ENCODE data around the gene MST1R. TPM values are rescaled to one million over a fixed set of nuclear protein-coding genes. Genes with fewer than 3 reads are reported as not detected.

MST1R gene
- total and polyA plus RNA-seq, 2 donors (not counting 3 experiments of a cell fraction or from before 2014, with no cell fraction given) = 0.93 to 2.4 TPM

DNA sequence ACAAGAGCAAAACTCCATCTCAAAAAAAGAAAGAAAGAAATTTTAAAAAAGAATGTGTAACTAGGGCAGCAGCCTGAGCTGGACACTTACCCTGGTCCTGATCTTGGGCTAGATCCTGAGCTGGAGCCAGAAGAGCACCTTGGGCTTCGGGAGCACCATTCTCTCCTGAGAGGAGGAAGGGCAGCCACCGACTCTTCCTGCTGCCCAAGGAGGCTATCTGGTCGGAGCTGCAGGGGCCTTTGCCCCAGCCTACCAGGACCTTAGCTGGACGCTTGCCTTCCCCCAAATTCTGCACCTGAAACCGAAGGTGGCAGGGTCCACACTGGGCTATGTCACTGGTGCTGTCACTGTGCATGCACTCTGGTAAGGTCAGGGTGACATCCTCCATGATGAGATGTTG, 27.1 kb downstream of the MST1R start:
- intact Hi-C loops (cut with micrococcal nuclease) (no loop called here), dilution Hi-C loops (cut with MboI; ENCODE audit: extremely low pct_ligation_motif_present, low sequenced_read_pairs) (no loop called here)
- no peak for TF ChIP-seq JUN (IDR thresholded peaks at IDR 0.05; ENCODE audit: borderline replicate concordance, insufficient read depth, insufficient read length, low read depth)
- TF ChIP-seq, protein P1, sequence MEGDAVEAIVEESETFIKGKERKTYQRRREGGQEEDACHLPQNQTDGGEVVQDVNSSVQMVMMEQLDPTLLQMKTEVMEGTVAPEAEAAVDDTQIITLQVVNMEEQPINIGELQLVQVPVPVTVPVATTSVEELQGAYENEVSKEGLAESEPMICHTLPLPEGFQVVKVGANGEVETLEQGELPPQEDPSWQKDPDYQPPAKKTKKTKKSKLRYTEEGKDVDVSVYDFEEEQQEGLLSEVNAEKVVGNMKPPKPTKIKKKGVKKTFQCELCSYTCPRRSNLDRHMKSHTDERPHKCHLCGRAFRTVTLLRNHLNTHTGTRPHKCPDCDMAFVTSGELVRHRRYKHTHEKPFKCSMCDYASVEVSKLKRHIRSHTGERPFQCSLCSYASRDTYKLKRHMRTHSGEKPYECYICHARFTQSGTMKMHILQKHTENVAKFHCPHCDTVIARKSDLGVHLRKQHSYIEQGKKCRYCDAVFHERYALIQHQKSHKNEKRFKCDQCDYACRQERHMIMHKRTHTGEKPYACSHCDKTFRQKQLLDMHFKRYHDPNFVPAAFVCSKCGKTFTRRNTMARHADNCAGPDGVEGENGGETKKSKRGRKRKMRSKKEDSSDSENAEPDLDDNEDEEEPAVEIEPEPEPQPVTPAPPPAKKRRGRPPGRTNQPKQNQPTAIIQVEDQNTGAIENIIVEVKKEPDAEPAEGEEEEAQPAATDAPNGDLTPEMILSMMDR (IDR thresholded peaks at IDR 0.05; ENCODE audit: extremely low read depth in 1 of 2, insufficient read depth in 1 of 2, low read depth in 1 of 2, low read length in 2 of 2) = no peak
- TF ChIP-seq MYC (IDR thresholded peaks at IDR 0.05; ENCODE audit: low read depth, low read length) = no peak
- TF ChIP-seq, protein P2, sequence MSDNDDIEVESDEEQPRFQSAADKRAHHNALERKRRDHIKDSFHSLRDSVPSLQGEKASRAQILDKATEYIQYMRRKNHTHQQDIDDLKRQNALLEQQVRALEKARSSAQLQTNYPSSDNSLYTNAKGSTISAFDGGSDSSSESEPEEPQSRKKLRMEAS (IDR thresholded peaks at IDR 0.05; ENCODE audit: insufficient read depth, insufficient read length) = no peak
- TF ChIP-seq POLR2A (IDR thresholded peaks at IDR 0.05; ENCODE audit: low read depth, low read length) = no peak
- no peak for TF ChIP-seq GATA2 (IDR thresholded peaks at IDR 0.05; ENCODE audit: insufficient read depth, insufficient read length, low read depth, low read length)
- TF ChIP-seq EZH2 (IDR thresholded peaks at IDR 0.05; ENCODE audit: borderline replicate concordance, low read depth, low read length, severe bottlenecking) = no peak
- no peak for TF ChIP-seq FOS (IDR thresholded peaks at IDR 0.05; ENCODE audit: borderline replicate concordance, insufficient read depth, low read length)
- no peak for TF ChIP-seq POLR2AphosphoS5 (IDR thresholded peaks at IDR 0.05; ENCODE audit: insufficient read depth, low read depth, low read length)
- BruUV-seq (replicated peaks) = no TSS peak
- CTCF ChIA-PET = interaction anchor here (2.3 kb wide), 1 partner anchor 9 kb away, joined by 6 read pairs; no protein-coding TSS in a partner anchor
- Histone ChIP-seq H4K20me1 (replicated peaks; ENCODE audit: control insufficient read depth, extremely low read depth, insufficient read depth, low read length) (no peaks in the 10 kb centered on the region), H3K9me1 (replicated peaks; ENCODE audit: control insufficient read depth, extremely low read depth, insufficient read depth, low read length) (no peaks in the 10 kb centered on the region), H3K27ac (ENCODE audit: insufficient read depth, low read depth, low read length) (no peak overlapping the region), H3K79me2 (ENCODE audit: control insufficient read depth, insufficient read depth, low read length) (no peaks in the 10 kb centered on the region), H2AFZ (ENCODE audit: low read depth, low read length) (no peak overlapping the region), H3K27me3 (ENCODE audit: control insufficient read depth in 2 of 2, insufficient read depth in 2 of 2, low read length in 2 of 2) (no peaks in the 10 kb centered on the region), H3K4me3 (replicated peaks in 1 of 3; ENCODE audit: insufficient read depth in 1 of 3, low read depth in 1 of 3, low read length in 3 of 3) (no peak overlapping the region), H3K9me3 (replicated peaks; ENCODE audit: control insufficient read depth, insufficient read depth, low read length) (no peaks in the 10 kb centered on the region), H3K9ac (replicated peaks; ENCODE audit: extremely low read depth, insufficient read depth, low read length) (no peak overlapping the region), H3K4me1 (ENCODE audit: control insufficient read depth, extremely low read depth, insufficient read depth, low read length) (no peaks in the 10 kb centered on the region), H3K4me2 (ENCODE audit: insufficient read depth, low read length) (no peak overlapping the region), H3K36me3 (ENCODE audit: control insufficient read depth in 2 of 2, extremely low read depth in 1 of 2, insufficient read depth in 2 of 2, low read length in 2 of 2) (no peaks in the 10 kb centered on the region)
- POLR2A ChIA-PET = no interaction called here
- no peak for DNase-seq (ENCODE audit: low read depth, low spot score)
- no peak for FAIRE-seq
